IMR-90 (cell line): ENCODE data around the gene FBXO28.

Experiments
- CEBPB ChIP-seq: IDR thresholded peaks from 2 replicates; pipeline ENCODE4 v1.6.1; 2012; ENCODE audit warnings: low read depth, low read length, improper control_type of control experiment
- FOS ChIP-seq: fragments of 150-350 bp; IDR thresholded peaks from 2 replicates; pipeline ENCODE4 v1.6.1; 2016; ENCODE audit warnings: low read depth, low read length
- MAFK ChIP-seq: IDR thresholded peaks from 2 replicates; pipeline ENCODE4 v1.6.1; 2012; ENCODE audit warnings: low read depth, low read length, improper control_type of control experiment
- MAZ ChIP-seq: IDR thresholded peaks from 2 replicates; pipeline ENCODE4 v1.6.1; 2012; ENCODE audit warnings: low read depth, mild to moderate bottlenecking, low read length, improper control_type of control experiment, moderate library complexity, borderline replicate concordance
- MXI1 ChIP-seq: IDR thresholded peaks from 2 replicates; pipeline ENCODE4 v1.6.1; 2012; ENCODE audit warnings: low read depth, mild to moderate bottlenecking, low read length, moderate library complexity, borderline replicate concordance
- NFE2L2 ChIP-seq: fragments of 150-350 bp; IDR thresholded peaks from 2 replicates; pipeline ENCODE4 v1.6.1; 2016; ENCODE audit warnings: low read depth, mild to moderate bottlenecking, low read length
- POLR2A ChIP-seq: IDR thresholded peaks from 2 replicates; pipeline ENCODE4 v1.6.1; 2012; ENCODE audit warnings: mild to moderate bottlenecking, low read depth, low read length
- RCOR1 ChIP-seq: IDR thresholded peaks from 2 replicates; pipeline ENCODE4 v1.6.1; 2012; ENCODE audit warnings: mild to moderate bottlenecking, low read length, improper control_type of control experiment; ENCODE audit not compliant: insufficient replicate concordance
- RFX5 ChIP-seq: IDR thresholded peaks from 2 replicates; pipeline ENCODE4 v1.8.0; 2012; ENCODE audit warnings: low read depth, mild to moderate bottlenecking, low read length, moderate library complexity
- SMC3 ChIP-seq: fragments of 150-350 bp; IDR thresholded peaks from 2 replicates; pipeline ENCODE4 v1.6.1; 2016; ENCODE audit warnings: low read depth, mild to moderate bottlenecking, antibody characterized with exemption, low read length, moderate library complexity
- TF ChIP-seq, protein P1 (sequence below): conservative IDR thresholded peaks from 2 replicates; pipeline ENCODE4 v1.5.1; 2012; ENCODE audit warnings: mild to moderate bottlenecking, low read depth, low read length, improper control_type of control experiment
- TF ChIP-seq, protein P2 (sequence below): fragments of 150-350 bp; IDR thresholded peaks from 2 replicates; pipeline ENCODE4 v1.6.1; 2017; ENCODE audit warnings: mild to moderate bottlenecking, antibody characterized with exemption, low read length, low read depth

- no peak for TF ChIP-seq CEBPB
- TF ChIP-seq, protein P1, sequence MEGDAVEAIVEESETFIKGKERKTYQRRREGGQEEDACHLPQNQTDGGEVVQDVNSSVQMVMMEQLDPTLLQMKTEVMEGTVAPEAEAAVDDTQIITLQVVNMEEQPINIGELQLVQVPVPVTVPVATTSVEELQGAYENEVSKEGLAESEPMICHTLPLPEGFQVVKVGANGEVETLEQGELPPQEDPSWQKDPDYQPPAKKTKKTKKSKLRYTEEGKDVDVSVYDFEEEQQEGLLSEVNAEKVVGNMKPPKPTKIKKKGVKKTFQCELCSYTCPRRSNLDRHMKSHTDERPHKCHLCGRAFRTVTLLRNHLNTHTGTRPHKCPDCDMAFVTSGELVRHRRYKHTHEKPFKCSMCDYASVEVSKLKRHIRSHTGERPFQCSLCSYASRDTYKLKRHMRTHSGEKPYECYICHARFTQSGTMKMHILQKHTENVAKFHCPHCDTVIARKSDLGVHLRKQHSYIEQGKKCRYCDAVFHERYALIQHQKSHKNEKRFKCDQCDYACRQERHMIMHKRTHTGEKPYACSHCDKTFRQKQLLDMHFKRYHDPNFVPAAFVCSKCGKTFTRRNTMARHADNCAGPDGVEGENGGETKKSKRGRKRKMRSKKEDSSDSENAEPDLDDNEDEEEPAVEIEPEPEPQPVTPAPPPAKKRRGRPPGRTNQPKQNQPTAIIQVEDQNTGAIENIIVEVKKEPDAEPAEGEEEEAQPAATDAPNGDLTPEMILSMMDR = no peak
- TF ChIP-seq FOS = no peak
- no peak for TF ChIP-seq MAZ
- TF ChIP-seq POLR2A = no peak
- TF ChIP-seq RFX5 = no peak
- no peak for TF ChIP-seq NFE2L2
- no peak for TF ChIP-seq SMC3
- TF ChIP-seq, protein P2, sequence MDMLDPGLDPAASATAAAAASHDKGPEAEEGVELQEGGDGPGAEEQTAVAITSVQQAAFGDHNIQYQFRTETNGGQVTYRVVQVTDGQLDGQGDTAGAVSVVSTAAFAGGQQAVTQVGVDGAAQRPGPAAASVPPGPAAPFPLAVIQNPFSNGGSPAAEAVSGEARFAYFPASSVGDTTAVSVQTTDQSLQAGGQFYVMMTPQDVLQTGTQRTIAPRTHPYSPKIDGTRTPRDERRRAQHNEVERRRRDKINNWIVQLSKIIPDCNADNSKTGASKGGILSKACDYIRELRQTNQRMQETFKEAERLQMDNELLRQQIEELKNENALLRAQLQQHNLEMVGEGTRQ = no peak
- TF ChIP-seq MXI1 = no peak
- no peak for TF ChIP-seq MAFK
- no peak for TF ChIP-seq RCOR1
Observed at GRCh38 chr1:224108991-224109390, 4.9 kb upstream of the FBXO28 start.
